Neutrophil (primary cell): ENCODE measurements around the gene ATIC.

Experiments used
- H3K27ac ChIP-seq: fragments of 200-600 bp; sonication (generic); 2 replicates; pipeline ENCODE4 v1.5.1; 2016; ENCODE audit warnings: mild to moderate bottlenecking, moderate library complexity
- H3K27me3 ChIP-seq: fragments of 200-600 bp; sonication (generic); 2 replicates; pipeline ENCODE4 v1.6.0; 2016; ENCODE audit warnings: mild to moderate bottlenecking
- H3K36me3 ChIP-seq: fragments of 200-600 bp; sonication (generic); 2 replicates; pipeline ENCODE4 v1.5.1; 2017
- H3K4me1 ChIP-seq, 2 experiments: fragments of 200-600 bp in 1 of 2; sonication (generic) in 1 of 2; 1 replicate in 1 of 2; 2 replicates in 1 of 2; pipeline versions ENCODE4 v1.5.1 to v1.6.1; 2013 to 2016; ENCODE audit warnings: low read depth in 1 of 2, low read length in 1 of 2, mild to moderate bottlenecking in 1 of 2, moderate library complexity in 1 of 2; ENCODE audit not compliant: control insufficient read depth in 1 of 2, insufficient read depth in 1 of 2
- H3K4me3 ChIP-seq, 2 experiments: fragments of 200-600 bp in 1 of 2; sonication (generic) in 1 of 2; 1 replicate in 1 of 2; 2 replicates in 1 of 2; pipeline ENCODE4 v1.5.1; 2013 to 2016; ENCODE audit warnings: low read depth in 1 of 2, low read length in 1 of 2, mild to moderate bottlenecking in 1 of 2, moderate library complexity in 1 of 2
- H3K9me3 ChIP-seq: fragments of 200-600 bp; sonication (generic); 2 replicates; pipeline ENCODE4 v1.5.1; 2016
- CTCF ChIP-seq: fragments of 200-600 bp; sonication (generic); IDR thresholded peaks from 2 replicates; pipeline ENCODE4 v1.5.1; 2016; ENCODE audit warnings: antibody characterized with exemption

Gene ATIC

GRCh38 chr2:215391531-215391930 lies 79.7 kb downstream of the ATIC start:
- Histone ChIP-seq H3K4me1 (peaks cover 2 to 3% of the 10 kb centered on the region in 2 experiments), H3K9me3 (no peaks in the 10 kb centered on the region), H3K27me3 (no peaks in the 10 kb centered on the region), H3K27ac (no peak overlapping the region), H3K4me3 (no peak overlapping the region), H3K36me3 (no peaks in the 10 kb centered on the region)
- TF ChIP-seq CTCF: no peak

DNA sequence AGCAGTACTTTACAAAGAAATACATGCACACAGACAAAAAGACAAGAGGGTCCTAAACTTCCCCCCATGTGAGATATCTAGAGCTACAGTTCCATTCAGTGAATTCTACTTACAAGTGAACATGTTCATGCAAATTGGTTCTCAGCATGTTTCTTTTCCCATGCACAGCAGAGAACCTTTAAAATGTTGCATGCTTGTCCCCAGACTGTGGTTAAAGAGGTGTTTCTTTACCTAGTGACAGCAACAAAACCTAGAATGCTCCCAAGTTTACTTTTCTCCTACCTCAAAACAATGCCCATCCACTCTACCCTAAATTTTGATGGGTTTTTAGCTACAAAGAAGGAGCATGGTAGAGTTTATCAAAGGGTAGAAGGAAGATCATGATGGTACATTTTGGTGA lies 80.3 kb downstream of the ATIC start:
- no peaks in the 10 kb centered on the region for H3K27me3 ChIP-seq
- no peak overlapping the region for H3K27ac ChIP-seq
- H3K4me3 ChIP-seq: no peak overlapping the region
- TF ChIP-seq CTCF: no peak
- peaks cover 7 to 8% of the 10 kb centered on the region in 2 experiments for H3K4me1 ChIP-seq
- no peaks in the 10 kb centered on the region for H3K36me3 ChIP-seq
- H3K9me3 ChIP-seq: no peaks in the 10 kb centered on the region

GRCh38 chr2:215392687-215393270 lies 80.9 kb downstream of the ATIC start:
- no peak overlapping the region for H3K27ac ChIP-seq
- no peak for TF ChIP-seq CTCF
- H3K36me3 ChIP-seq: no peaks in the 10 kb centered on the region

GRCh38 chr2:215394102-215394805 lies 82.4 kb downstream of the ATIC start:
- no peaks in the 10 kb centered on the region for H3K36me3 ChIP-seq
- no peaks in the 10 kb centered on the region for H3K9me3 ChIP-seq
- no peaks in the 10 kb centered on the region for H3K27me3 ChIP-seq
- H3K27ac ChIP-seq: no peak overlapping the region
- H3K4me3 ChIP-seq: no peak overlapping the region
- peaks cover 7 to 8% of the 10 kb centered on the region in 2 experiments for H3K4me1 ChIP-seq
- no peak for TF ChIP-seq CTCF

More at GRCh38 chr2:215392687-215393270, 80.9 kb downstream of the ATIC start:
- no peaks in the 10 kb centered on the region for H3K9me3 ChIP-seq
- peaks cover 7 to 8% of the 10 kb centered on the region in 2 experiments for H3K4me1 ChIP-seq
- no peak overlapping the region for H3K4me3 ChIP-seq
- no peaks in the 10 kb centered on the region for H3K27me3 ChIP-seq

DNA sequence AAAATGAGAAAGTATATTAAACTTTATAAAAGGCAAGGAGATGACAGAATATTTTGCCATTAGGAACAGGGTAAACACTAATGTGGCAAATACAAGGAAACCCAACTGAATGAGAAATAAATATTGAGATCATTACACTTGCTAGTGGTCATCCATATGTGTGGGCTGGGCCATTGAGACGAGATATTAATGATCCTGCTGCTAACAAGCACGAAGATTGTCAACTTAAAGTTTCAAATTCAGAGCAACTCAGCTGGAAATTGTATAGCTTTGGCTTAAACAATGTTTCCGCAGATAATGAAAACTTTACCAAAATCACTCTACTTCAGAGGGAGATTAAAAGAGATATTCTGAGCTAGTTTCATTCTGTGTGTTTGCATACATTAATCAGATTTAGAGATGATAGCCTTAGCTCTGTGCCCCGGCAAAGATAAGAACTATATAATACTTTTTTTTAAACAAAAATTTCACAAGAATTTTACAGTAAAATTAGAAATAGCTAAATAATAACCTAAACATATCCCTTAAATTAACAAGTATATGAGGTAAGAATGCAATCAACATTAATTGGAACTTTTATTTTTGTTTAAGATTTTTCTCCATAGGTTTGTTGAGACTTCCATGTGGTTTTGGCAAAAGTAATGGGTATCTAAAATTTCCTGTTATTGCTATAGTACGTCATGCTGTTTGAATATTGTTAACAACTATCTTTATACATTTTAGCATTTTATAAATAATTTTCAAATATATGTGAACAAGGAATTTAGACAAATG lies 84.0 kb downstream of the ATIC start:
- H3K27ac ChIP-seq: no peak overlapping the region
- no peaks in the 10 kb centered on the region for H3K36me3 ChIP-seq
- no peaks in the 10 kb centered on the region for H3K27me3 ChIP-seq
- H3K4me1 ChIP-seq: peaks cover 7 to 8% of the 10 kb centered on the region in 2 experiments
- no peaks in the 10 kb centered on the region for H3K9me3 ChIP-seq
- no peak overlapping the region for H3K4me3 ChIP-seq
- no peak for TF ChIP-seq CTCF
